Fibroblast of mammary gland (primary cell): Measurements from ENCODE around the gene TTC23L.

Source experiments
- DNase-seq: peaks from one replicate; pipeline ENCODE4 v3.0.0-alpha.2; 2010; ENCODE audit warnings: low read depth
- H3K4me3 ChIP-seq: 2 replicates; pipeline ENCODE4 v1.5.1; 2011; ENCODE audit warnings: low read depth, mild to moderate bottlenecking, low read length, moderate library complexity; ENCODE audit not compliant: control insufficient read depth
- CTCF ChIP-seq: conservative IDR thresholded peaks from 2 replicates; pipeline ENCODE4 v1.5.1; 2011; ENCODE audit warnings: low read depth, low read length, inconsistent platforms; ENCODE audit not compliant: control insufficient read depth, insufficient read depth

The TTC23L gene

DNA sequence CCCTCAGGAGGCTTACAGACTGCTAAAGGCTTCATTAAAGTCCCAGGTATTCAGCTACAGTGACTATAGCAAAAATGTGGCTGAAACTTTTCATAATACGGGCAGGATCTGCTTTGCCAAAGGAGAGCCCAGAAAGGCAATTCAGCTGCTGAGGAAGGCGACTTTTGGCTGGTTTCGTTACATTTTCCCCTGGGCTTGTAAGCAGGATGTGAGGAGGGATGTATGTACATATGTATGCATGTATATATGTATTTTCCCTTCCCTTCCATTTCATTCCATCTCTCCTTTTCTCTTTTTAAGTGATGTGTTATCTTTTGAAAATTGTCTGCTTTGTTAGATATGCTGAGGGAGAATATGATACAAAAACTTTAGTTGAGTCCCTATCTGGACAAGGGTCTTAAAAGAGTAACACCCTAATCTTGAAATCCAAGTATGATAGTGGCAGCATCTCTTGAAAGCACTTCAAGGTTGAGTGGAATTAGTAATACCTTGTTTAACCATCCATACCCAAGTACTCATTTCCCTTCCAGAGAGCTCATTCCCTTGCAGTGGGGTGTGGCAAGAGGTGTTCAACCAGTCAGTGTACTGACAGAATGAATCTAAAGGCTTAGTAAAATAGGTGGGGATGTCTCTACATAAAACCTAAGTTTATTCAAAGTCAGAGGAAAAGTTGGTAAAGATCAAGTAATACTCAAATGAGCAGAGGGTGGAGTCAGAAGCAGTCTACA, 47.6 kb downstream of the TTC23L start:
- no peak for DNase-seq
- TF ChIP-seq CTCF: no peak
- H3K4me3 ChIP-seq: no peak overlapping the region

GRCh38 chr5:34889394-34889793, 50.4 kb downstream of the TTC23L start:
- H3K4me3 ChIP-seq: no peak overlapping the region
- TF ChIP-seq CTCF: no peak
- no peak for DNase-seq

DNA sequence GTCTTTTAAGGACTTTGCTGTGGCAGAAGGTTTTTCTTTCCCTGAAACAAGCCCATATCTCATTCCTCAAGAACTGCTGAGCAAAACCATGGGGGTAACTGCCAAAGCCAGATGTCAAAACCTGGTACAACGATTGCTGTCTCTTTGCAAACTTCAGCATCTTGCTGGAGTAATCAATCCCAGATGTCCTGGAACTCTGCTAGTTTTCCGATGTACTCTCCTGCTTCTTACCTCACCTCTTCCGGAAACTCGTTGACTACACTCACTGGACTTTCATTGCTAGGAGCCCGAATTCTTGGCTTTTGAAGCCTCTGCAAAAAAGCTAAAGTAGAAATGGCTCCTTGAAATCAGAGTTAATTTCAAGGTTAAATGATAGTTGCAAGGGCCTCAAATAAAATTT, 53.0 kb downstream of the TTC23L start:
- DNase-seq: peak; percentile 96
- H3K4me3 ChIP-seq: no peak overlapping the region
- TF ChIP-seq CTCF: no peak

GRCh38 chr5:34892414-34892813, 53.5 kb downstream of the TTC23L start:
- no peak overlapping the region for H3K4me3 ChIP-seq
- TF ChIP-seq CTCF: no peak
- no peak for DNase-seq

DNA sequence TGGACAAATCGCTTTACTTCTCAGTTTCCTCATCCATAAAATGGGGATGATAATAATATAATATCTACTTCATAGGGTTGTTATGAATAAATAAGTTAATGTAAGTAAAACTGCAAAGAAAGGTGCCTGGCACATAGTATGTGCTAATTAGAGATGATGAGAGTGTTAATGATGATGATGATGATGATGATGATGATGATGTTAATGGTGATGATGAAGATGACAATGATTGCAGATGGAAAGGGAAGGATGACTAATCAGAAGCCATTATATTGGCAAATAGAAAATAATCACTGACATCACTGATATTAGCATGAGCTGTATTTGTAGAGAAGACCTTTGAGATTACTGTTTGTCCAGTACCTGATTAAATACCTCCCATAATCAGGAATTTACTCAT, 55.8 kb downstream of the TTC23L start:
- TF ChIP-seq CTCF: no peak
- no peak for DNase-seq
- no peak overlapping the region for H3K4me3 ChIP-seq

GRCh38 chr5:34895641-34896419, 56.9 kb downstream of the TTC23L start:
- DNase-seq: peak; percentile 50
- TF ChIP-seq CTCF: no peak
- H3K4me3 ChIP-seq: no peak overlapping the region
